Kidney epithelial cell (primary cell): ENCODE results near the gene FIGNL2. TPM values are rescaled to one million over a fixed set of nuclear protein-coding genes. Genes with fewer than 3 reads are reported as not detected.

Experiments
- DNase-seq: peaks from one replicate; pipeline ENCODE4 v3.0.0-alpha.2; 2010; ENCODE audit warnings: low read depth
- H3K27me3 ChIP-seq: 2 replicates; pipeline ENCODE4 v1.6.0; 2011; ENCODE audit warnings: low read length; ENCODE audit not compliant: control insufficient read depth, insufficient read depth
- H3K36me3 ChIP-seq: 2 replicates; pipeline ENCODE4 v1.5.1; 2011; ENCODE audit warnings: low read length; ENCODE audit not compliant: control insufficient read depth, insufficient read depth
- H3K4me3 ChIP-seq: 2 replicates; pipeline ENCODE4 v1.5.1; 2011; ENCODE audit warnings: low read depth, mild to moderate bottlenecking, control low read depth, low read length
- total RNA-seq: library from RNA; depleted of rRNA; stranded (reverse); fragments of >200 nt; gene quantifications from 2 replicates; pipeline ENCODE4 v1.2.3, GENCODE V29; 2015
- TF ChIP-seq, protein P1 (sequence below): IDR thresholded peaks from 2 replicates; pipeline ENCODE4 v1.5.1; 2011; ENCODE audit warnings: mild to moderate bottlenecking, moderate library complexity, low read length, control low read depth, inconsistent platforms; ENCODE audit not compliant: insufficient read depth, poor library complexity, severe bottlenecking

FIGNL2 gene
- total RNA-seq, 1 donor from 2014 or later, result 2.6 TPM

DNA sequence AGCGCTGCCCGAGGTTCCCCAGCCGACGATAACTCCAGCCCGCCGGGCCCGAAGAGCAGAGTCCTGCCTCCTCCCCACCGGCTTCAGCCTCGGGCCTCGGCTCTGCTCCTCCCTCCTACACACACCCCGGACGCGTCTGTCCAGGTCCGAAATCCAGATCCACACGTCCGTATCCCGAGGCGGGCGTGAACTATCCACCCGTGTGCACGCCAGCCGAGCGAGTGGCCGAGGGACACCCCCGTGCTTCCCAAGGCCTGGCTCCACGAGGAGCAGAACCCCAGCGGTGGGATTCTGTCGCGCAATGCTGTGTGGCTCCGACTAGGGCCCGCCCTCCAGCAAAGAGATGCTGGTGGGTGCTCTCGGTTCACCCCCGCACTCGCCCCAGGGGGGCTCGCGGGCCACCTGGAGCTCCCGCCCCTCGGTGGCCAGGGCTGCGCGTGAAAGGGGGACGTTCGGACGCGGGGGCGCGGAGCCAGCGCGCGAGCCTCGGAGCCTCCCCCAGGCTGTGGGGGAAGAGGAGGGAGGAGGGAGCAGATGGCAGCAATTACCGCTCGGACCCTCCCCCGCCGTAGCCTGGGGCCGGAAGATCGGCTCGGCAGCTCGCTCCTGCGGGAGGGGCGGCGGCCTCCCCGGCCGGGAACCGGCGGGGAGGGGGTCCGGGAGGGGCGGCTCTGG lies 20.4 kb upstream of the FIGNL2 start:
- TF ChIP-seq, protein P1, sequence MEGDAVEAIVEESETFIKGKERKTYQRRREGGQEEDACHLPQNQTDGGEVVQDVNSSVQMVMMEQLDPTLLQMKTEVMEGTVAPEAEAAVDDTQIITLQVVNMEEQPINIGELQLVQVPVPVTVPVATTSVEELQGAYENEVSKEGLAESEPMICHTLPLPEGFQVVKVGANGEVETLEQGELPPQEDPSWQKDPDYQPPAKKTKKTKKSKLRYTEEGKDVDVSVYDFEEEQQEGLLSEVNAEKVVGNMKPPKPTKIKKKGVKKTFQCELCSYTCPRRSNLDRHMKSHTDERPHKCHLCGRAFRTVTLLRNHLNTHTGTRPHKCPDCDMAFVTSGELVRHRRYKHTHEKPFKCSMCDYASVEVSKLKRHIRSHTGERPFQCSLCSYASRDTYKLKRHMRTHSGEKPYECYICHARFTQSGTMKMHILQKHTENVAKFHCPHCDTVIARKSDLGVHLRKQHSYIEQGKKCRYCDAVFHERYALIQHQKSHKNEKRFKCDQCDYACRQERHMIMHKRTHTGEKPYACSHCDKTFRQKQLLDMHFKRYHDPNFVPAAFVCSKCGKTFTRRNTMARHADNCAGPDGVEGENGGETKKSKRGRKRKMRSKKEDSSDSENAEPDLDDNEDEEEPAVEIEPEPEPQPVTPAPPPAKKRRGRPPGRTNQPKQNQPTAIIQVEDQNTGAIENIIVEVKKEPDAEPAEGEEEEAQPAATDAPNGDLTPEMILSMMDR, result no peak
- no peaks in the 10 kb centered on the region for H3K36me3 ChIP-seq
- DNase-seq, result no peak

DNA sequence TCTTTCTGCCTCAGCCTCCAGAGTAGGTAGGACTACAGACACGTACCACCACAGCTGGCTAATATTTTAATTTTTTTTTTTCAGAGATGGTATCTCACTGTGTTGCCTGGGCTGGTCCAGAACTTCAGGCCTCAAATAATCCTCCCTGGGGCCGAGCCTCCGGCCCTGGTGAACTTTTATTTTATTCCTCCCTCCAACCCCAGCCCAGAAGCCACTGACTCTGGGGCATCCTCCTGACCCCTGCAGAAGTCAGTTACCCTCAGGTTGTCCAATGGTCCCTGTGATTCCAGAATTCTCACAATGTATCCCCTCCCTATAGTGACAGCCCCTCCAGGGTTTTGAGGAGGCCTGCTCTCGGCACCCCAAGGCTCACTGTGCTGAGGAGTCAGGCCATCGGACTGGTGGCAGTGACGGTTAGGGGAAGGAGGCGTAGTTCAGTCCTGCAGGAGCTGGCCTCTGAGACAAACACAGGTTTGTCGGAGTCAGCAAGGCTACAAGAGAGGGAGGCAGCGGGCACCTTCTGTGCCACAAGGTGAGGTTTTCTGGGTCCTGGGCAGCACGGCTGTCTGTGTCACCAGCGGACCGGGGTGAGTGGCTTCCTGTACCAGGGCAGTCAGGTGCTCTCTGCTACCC lies 19.4 kb upstream of the FIGNL2 start:
- DNase-seq, result no peak
- TF ChIP-seq, protein P1, result no peak
- Histone ChIP-seq H3K36me3 (no peaks in the 10 kb centered on the region), H3K4me3 (no peak overlapping the region), H3K27me3 (peaks cover 5% of the 10 kb centered on the region)

More for the DNA sequence above, 20.4 kb upstream of the FIGNL2 start:
- Histone ChIP-seq H3K4me3 (peak overlapping the region; percentile 34), H3K27me3 (peaks cover 8% of the 10 kb centered on the region)

DNA sequence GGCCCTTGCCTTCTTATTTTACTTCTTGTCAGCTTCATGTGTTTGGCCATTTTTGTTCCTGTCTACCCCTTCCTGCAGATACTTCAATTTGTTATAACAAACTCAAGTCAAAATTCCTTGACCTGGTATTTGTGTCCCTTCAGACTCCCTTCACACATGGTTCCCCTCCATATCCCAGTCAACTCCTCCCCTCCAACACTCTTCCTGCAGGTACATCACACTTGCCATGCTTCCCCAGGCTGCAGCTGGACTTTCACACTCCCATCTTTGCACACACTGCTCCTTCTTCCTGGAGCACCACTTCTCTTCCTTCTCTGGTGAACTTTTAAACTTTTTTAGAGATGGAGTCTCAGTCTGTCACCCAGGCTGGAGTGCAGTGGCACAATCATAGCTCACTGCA lies 18.9 kb upstream of the FIGNL2 start:
- H3K4me3 ChIP-seq, result no peak overlapping the region
- no peak for DNase-seq
- TF ChIP-seq, protein P1, result no peak
- H3K36me3 ChIP-seq, result no peaks in the 10 kb centered on the region
- H3K27me3 ChIP-seq, result peaks cover 5% of the 10 kb centered on the region

DNA sequence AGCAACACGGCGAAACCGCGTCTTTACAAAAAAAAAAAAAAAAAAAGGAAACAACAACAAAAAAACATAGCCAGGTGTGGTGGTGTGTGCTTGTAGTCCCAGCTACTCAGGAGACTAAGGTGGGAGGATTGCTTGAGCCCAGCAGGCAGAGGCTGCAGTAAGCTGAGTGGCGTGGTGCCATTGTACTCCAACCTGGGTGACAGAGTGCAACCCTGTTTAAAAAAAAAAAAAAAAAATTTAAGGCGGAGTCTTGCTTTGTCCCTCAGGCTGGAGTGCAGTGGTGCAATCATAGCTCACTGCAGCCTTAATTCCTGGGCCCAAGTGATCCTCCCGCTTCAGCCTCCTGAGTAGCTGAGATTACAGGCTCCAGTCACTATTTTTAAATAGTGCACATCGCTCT lies 18.2 kb upstream of the FIGNL2 start:
- TF ChIP-seq, protein P1, result no peak
- Histone ChIP-seq H3K36me3 (no peaks in the 10 kb centered on the region), H3K27me3 (peaks cover 5% of the 10 kb centered on the region), H3K4me3 (no peak overlapping the region)
- no peak for DNase-seq

DNA sequence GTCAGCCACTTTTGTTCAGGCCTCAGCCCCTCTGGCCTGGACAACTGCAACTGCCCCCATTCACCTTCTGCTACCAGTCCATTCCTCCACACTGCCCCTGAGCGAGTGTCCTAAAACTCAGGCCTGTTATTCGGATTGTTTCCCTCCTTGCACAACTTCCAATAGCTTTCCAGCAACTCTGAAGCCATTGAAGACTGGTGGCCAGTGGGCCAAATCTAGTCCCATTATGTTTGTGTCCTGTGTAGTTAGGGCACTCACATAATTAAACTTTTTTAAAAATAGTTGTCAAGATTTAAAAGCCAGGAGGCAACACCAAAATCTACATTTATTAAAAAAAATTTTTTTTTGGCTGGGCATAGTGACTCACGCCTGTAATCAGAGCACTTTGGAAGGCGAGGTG lies 17.8 kb upstream of the FIGNL2 start:
- Histone ChIP-seq H3K4me3 (no peak overlapping the region), H3K27me3 (peaks cover 5% of the 10 kb centered on the region), H3K36me3 (no peaks in the 10 kb centered on the region)
- DNase-seq, result no peak
- TF ChIP-seq, protein P1, result no peak
